Measurements from ENCODE around the gene TTYH3. TPM values are rescaled to one million over a fixed set of nuclear protein-coding genes. Genes with fewer than 3 reads are reported as not detected.

TTYH3 gene
- total RNA-seq, 4 donors from 2014 or later = 7.2 to 43.2 (median 15.7) TPM

GRCh38 chr7:2592375-2592865 lies 39.4 kb upstream of the TTYH3 start:
- Histone ChIP-seq H3K4me3 (no peak overlapping the region), H3K9me3 (no peaks in the 10 kb centered on the region), H3K27ac (no peak overlapping the region), H3K36me3 (peaks cover 0 to 96% (median 0%) of the 10 kb centered on the region in 3 donors), H3K4me1 (no peaks in the 10 kb centered on the region), H3K27me3 (no peaks in the 10 kb centered on the region)
- 90 to 93% methylated on average over 10 to 17 of the region's 23 CpGs for WGBS, 2 donors
- no peak for DNase-seq (ENCODE audit: low spot score in 2 of 2)
- TF ChIP-seq POLR2A (IDR thresholded peaks at IDR 0.05) (no peak), CTCF (IDR thresholded peaks at IDR 0.05) (no peak), EP300 (IDR thresholded peaks at IDR 0.05) (no peak)

DNA sequence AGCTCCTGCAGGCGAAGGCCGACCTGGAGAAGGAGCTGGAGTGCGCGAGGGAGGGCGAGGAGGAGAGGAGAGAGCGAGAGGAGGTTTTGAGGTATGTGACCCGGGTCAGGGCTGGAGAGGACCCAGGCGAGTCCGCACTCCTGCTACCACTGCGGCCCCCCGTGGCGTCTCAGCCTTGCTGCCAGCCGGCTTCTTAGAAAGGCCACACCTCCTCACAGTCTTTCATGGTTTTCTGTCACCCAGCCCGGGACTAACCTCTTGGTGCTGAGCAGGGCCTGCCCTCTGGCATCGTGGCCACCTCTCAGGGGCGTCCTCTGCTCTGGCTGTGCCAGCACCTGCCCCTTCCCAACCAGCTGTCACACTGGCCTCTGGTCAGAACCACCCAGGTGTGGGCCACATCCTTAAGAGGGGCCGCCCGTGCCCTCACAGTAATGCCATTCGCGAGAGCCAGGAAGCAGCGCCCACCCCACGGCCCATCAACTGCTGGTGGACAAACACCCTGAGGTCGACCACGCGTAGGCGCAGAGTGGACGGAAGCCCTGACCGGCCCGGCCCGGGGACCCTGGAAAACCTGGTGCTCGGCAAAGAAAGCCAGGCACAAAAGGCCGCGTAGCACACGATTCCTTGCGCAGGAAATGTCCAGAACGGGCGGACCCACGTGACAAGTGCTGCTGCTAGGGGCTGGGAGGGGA lies 38.6 kb upstream of the TTYH3 start:
- no peak overlapping the region for H3K4me3 ChIP-seq
- DNase-seq (ENCODE audit: low spot score in 2 of 2) = no peak
- TF ChIP-seq CTCF (IDR thresholded peaks at IDR 0.05) (no peak), POLR2A (IDR thresholded peaks at IDR 0.05) (no peak), EP300 (IDR thresholded peaks at IDR 0.05) (no peak)
- no peak overlapping the region for H3K27ac ChIP-seq
- WGBS, 2 donors = 93 to 95% methylated on average over 36 to 38 of the region's 38 CpGs
- peaks cover 0 to 96% (median 0%) of the 10 kb centered on the region in 3 donors for H3K36me3 ChIP-seq
- H3K27me3 ChIP-seq = no peaks in the 10 kb centered on the region
- no peaks in the 10 kb centered on the region for H3K4me1 ChIP-seq
- no peaks in the 10 kb centered on the region for H3K9me3 ChIP-seq

DNA sequence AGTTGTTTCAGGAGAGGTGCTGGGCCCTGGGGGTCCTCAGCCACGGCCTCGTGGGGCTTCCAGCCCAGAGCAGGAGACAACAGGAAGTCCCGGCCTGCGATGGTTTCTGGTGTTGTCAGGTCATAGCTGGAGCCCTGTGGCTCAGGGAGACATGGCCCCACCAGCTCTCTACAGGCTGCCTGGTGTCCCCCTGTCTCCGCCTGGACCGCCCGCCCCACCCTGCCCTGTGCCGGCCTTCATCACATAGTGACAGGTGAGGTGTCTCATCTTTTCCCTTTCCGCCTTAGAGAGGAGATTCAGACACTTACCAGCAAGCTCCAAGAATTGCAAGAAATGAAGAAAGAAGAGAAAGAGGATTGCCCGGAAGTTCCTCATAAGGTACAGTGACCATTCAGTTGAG lies 37.2 kb upstream of the TTYH3 start:
- H3K27ac ChIP-seq = no peak overlapping the region
- 86 to 88% methylated on average over 10 of the region's 10 CpGs for WGBS, 2 donors
- TF ChIP-seq EP300 (IDR thresholded peaks at IDR 0.05) (no peak), CTCF (IDR thresholded peaks at IDR 0.05) (no peak), POLR2A (IDR thresholded peaks at IDR 0.05) (no peak)
- H3K4me1 ChIP-seq = no peaks in the 10 kb centered on the region
- H3K36me3 ChIP-seq = peaks cover 0 to 97% (median 0%) of the 10 kb centered on the region in 3 donors
- DNase-seq (ENCODE audit: low spot score in 2 of 2) = no peak
- no peak overlapping the region for H3K4me3 ChIP-seq
- no peaks in the 10 kb centered on the region for H3K27me3 ChIP-seq
- no peaks in the 10 kb centered on the region for H3K9me3 ChIP-seq

DNA sequence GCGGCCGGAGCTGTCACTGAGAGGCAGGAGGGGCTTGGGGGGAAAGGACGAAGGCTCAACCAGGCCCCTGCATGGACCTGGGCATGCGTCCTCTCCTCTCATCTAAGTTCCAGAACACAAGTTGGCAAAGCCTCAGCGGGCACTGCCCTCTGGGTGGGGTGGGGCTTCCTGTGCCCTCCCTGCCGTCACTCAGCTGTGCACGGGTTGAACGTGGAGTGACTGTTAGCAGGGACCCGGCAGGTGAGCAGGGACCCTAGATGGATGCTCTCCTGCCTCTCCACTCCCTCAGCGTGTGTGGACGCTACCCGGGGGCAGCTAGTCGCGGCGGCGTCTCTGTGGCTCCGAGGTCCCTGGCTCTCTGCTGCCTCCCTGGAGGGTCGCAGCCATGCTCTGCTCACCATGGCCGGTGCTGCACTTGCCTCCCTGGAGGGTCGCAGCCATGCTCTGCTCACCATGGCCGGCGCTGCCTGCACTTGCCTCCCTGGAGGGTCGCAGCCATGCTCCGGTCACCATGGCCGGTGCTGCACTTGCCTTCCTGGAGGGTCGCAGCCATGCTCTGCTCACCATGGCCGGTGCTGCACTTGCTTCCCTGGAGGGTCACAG lies 36.4 kb upstream of the TTYH3 start:
- no peak for DNase-seq (ENCODE audit: low spot score in 2 of 2)
- no peak overlapping the region for H3K4me3 ChIP-seq
- 87% methylated on average over 24 to 27 of the region's 27 CpGs for WGBS, 2 donors
- H3K9me3 ChIP-seq = no peaks in the 10 kb centered on the region
- no peaks in the 10 kb centered on the region for H3K27me3 ChIP-seq
- H3K27ac ChIP-seq = no peak overlapping the region
- H3K4me1 ChIP-seq = no peaks in the 10 kb centered on the region
- H3K36me3 ChIP-seq = peaks cover 0 to 97% (median 0%) of the 10 kb centered on the region in 3 donors
- no peak for TF ChIP-seq POLR2A (IDR thresholded peaks at IDR 0.05)
- TF ChIP-seq EP300 (IDR thresholded peaks at IDR 0.05) = no peak
- no peak for TF ChIP-seq CTCF (IDR thresholded peaks at IDR 0.05)
